Progenitor cell of endocrine pancreas (in vitro differentiated cells): ENCODE data around the gene DESI2. TPM values are rescaled to one million over a fixed set of nuclear protein-coding genes. Genes with fewer than 3 reads are reported as not detected.
A peak's percentile ranks its signal among the peaks of the same experiment; 100 is the strongest.

ENCODE experiments used
- DNase-seq: peaks from one replicate; pipeline ENCODE4 v3.0.0; 2021; ENCODE audit warnings: low spot score; ENCODE audit not compliant: unreplicated experiment
- H3K27ac Mint-ChIP-seq: 2 replicates; pipeline ENCODE4 v1.8.0; 2021; ENCODE audit warnings: mild to moderate bottlenecking, moderate library complexity, mixed read lengths
- H3K27me3 Mint-ChIP-seq: 2 replicates; pipeline ENCODE4 v1.8.0; 2021; ENCODE audit warnings: mixed read lengths
- H3K36me3 Mint-ChIP-seq: 2 replicates; pipeline ENCODE4 v1.8.0; 2022; ENCODE audit warnings: mixed read lengths; ENCODE audit not compliant: insufficient read depth
- H3K4me1 Mint-ChIP-seq: 2 replicates; pipeline ENCODE4 v1.8.0; 2021; ENCODE audit warnings: low read depth, mixed read lengths
- H3K4me3 Mint-ChIP-seq: 2 replicates; pipeline ENCODE4 v1.8.0; 2021; ENCODE audit warnings: low read depth, mild to moderate bottlenecking, moderate library complexity, mixed read lengths
- H3K9me3 Mint-ChIP-seq: 2 replicates; pipeline ENCODE4 v1.8.0; 2021; ENCODE audit warnings: low read depth, mixed read lengths
- total RNA-seq: library from RNA; stranded (reverse); gene quantifications from 2 replicates; pipeline ENCODE4 v1.2.1, GENCODE V29; 2021
- TF ChIP-seq, protein P1 (sequence below): fragments of 200-600 bp; sonication (generic); IDR thresholded peaks from one replicate; pipeline ENCODE4 v1.5.0; 2021; ENCODE audit warnings: antibody characterized with exemption, mild to moderate bottlenecking; ENCODE audit not compliant: unreplicated experiment

DESI2 gene
- total RNA-seq, 1 donor from 2014 or later: 32.7 TPM

DNA sequence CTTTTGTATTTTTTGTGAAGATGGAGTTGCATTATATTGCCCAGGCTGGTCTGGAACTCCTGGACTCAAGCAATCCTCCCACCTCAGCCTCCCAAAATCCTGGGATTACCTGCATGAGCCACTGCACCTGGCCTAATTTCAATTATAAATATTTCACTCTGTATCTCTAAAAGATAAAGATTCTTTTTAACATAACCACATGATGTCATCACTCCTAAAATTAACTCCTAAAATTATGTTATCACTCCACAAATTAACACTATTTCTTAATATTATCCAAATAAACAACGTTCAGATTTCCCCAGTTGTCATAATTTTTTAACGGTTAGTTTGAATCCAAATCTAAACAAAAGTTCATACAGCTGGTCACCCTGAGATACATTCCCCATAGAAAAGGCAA is 43.0 kb downstream of the DESI2 start:
- H3K9me3 Mint-ChIP-seq: peaks cover 5% of the 10 kb centered on the region
- no peak overlapping the region for H3K27ac Mint-ChIP-seq
- peaks cover 32% of the 10 kb centered on the region for H3K36me3 Mint-ChIP-seq
- no peaks in the 10 kb centered on the region for H3K27me3 Mint-ChIP-seq
- no peaks in the 10 kb centered on the region for H3K4me1 Mint-ChIP-seq
- TF ChIP-seq, protein P1, sequence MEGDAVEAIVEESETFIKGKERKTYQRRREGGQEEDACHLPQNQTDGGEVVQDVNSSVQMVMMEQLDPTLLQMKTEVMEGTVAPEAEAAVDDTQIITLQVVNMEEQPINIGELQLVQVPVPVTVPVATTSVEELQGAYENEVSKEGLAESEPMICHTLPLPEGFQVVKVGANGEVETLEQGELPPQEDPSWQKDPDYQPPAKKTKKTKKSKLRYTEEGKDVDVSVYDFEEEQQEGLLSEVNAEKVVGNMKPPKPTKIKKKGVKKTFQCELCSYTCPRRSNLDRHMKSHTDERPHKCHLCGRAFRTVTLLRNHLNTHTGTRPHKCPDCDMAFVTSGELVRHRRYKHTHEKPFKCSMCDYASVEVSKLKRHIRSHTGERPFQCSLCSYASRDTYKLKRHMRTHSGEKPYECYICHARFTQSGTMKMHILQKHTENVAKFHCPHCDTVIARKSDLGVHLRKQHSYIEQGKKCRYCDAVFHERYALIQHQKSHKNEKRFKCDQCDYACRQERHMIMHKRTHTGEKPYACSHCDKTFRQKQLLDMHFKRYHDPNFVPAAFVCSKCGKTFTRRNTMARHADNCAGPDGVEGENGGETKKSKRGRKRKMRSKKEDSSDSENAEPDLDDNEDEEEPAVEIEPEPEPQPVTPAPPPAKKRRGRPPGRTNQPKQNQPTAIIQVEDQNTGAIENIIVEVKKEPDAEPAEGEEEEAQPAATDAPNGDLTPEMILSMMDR: no peak
- DNase-seq: no peak
- no peak overlapping the region for H3K4me3 Mint-ChIP-seq

DNA sequence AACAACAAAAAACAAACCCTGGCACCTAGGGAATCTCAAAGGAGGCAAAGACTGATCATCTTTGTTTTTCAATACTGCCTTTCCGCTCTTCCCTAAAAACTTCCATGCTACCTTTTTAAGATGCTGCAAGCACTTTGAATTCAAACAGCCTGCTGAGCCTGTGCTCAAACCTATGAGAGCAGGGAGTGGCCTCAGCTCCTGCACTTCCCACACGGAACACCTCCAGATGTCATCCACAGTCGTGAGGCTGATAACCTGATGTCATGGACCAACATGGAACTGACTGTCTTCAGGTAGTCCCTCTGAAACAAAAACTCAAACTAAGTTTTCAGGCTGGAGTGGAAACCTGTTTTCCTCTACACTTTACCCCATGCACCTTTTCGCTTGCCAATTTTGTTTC is 46.8 kb downstream of the DESI2 start:
- H3K4me3 Mint-ChIP-seq: no peak overlapping the region
- DNase-seq: no peak
- peaks cover 5% of the 10 kb centered on the region for H3K9me3 Mint-ChIP-seq
- H3K27me3 Mint-ChIP-seq: no peaks in the 10 kb centered on the region
- peaks cover 34% of the 10 kb centered on the region for H3K36me3 Mint-ChIP-seq
- peak overlapping the region; percentile 40 for H3K27ac Mint-ChIP-seq
- no peaks in the 10 kb centered on the region for H3K4me1 Mint-ChIP-seq
- TF ChIP-seq, protein P1: no peak

DNA sequence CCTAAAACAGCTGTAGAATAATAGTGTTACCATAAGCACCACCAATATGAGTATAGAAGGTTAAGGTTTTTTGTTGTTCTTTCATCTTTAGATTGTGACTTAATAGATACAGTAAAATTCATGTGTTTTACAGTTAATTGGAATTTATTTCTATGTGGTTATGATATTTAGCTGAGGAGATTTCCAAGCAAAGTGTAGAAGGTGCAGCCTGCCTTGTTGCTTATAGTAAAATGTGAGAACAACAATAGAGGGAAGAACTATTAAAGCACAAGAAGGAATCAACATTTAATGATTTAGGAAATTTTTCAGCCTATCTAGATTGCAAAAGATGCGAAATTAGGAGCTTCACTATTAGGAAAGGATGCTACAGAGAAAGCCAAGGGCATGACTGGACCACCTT is 47.9 kb downstream of the DESI2 start:
- Mint-ChIP-seq H3K27ac (no peak overlapping the region), H3K27me3 (no peaks in the 10 kb centered on the region), H3K4me1 (no peaks in the 10 kb centered on the region), H3K4me3 (no peak overlapping the region), H3K36me3 (peaks cover 36% of the 10 kb centered on the region), H3K9me3 (peaks cover 5% of the 10 kb centered on the region)
- TF ChIP-seq, protein P1: no peak
- no peak for DNase-seq

DNA sequence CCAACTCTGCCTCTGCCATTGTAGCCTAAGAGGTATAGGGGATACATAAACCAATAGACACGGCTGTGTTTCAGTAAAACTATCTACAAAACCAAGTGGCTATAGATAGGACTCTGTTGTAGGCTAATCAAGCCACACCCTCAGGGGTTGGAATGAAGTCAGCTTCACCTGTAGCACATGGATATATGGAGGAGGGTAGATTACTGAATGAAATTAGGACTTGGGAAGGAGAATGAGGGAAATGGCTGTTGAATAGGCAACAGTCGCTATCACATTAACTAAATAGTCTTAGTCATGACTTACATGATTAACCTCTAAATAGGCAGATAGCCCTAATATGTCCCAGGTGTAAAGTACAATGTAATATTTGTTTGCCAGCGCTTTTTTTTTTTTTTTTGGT is 49.7 kb downstream of the DESI2 start:
- Mint-ChIP-seq H3K4me1 (no peaks in the 10 kb centered on the region), H3K27me3 (no peaks in the 10 kb centered on the region), H3K27ac (no peak overlapping the region), H3K4me3 (no peak overlapping the region), H3K9me3 (peaks cover 5% of the 10 kb centered on the region), H3K36me3 (peaks cover 36% of the 10 kb centered on the region)
- DNase-seq: no peak
- TF ChIP-seq, protein P1: no peak

DNA sequence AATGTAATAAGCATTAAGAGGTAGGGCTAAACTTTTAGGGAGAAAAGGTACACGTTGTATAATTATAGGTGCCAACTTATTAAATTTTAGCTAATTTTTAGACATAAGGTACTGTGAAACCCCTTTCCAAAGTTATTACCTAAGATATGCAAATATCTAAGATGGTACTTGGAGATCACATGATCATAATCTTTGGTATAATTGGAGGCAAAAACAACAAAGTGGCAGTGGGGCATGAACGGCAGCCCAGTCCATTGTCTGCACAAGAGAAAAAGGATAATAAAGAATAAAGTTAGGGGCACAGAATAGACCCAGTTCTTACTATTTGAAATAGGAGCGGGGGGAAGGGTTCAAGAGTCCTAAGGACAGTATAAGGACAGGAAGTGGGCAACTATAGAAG is 51.2 kb downstream of the DESI2 start:
- no peak for DNase-seq
- Mint-ChIP-seq H3K36me3 (peaks cover 29% of the 10 kb centered on the region), H3K27me3 (no peaks in the 10 kb centered on the region), H3K9me3 (peaks cover 5% of the 10 kb centered on the region), H3K4me3 (no peak overlapping the region), H3K27ac (no peak overlapping the region), H3K4me1 (no peaks in the 10 kb centered on the region)
- TF ChIP-seq, protein P1: no peak
